Osteoblast (primary cell): ENCODE measurements around the gene GFPT2. TPM values are rescaled to one million over a fixed set of nuclear protein-coding genes. Genes with fewer than 3 reads are reported as not detected.

Experiments
- DNase-seq: peaks from one replicate; pipeline ENCODE4 v3.0.0; 2011; ENCODE audit warnings: low spot score, mixed read lengths; ENCODE audit not compliant: insufficient read length; ENCODE audit errors: missing footprints
- H2AFZ ChIP-seq: 2 replicates; pipeline ENCODE4 v1.6.0; 2011; ENCODE audit warnings: mild to moderate bottlenecking, low read length
- H3K27ac ChIP-seq: 2 replicates; pipeline ENCODE4 v1.5.1; 2011; ENCODE audit warnings: mild to moderate bottlenecking, low read depth, low read length, moderate library complexity
- H3K27me3 ChIP-seq: 2 replicates; pipeline ENCODE4 v1.6.0; 2012; ENCODE audit warnings: mild to moderate bottlenecking, control low read depth, inconsistent platforms, low read length, moderate library complexity; ENCODE audit not compliant: insufficient read depth
- H3K36me3 ChIP-seq: 2 replicates; pipeline ENCODE4 v1.5.1; 2011; ENCODE audit warnings: mild to moderate bottlenecking, low read length, control low read depth, moderate library complexity; ENCODE audit not compliant: insufficient read depth
- H3K4me1 ChIP-seq: 2 replicates; pipeline ENCODE4 v1.5.1; 2011; ENCODE audit warnings: mild to moderate bottlenecking, low read length, control low read depth, moderate library complexity; ENCODE audit not compliant: insufficient read depth
- H3K4me2 ChIP-seq: 2 replicates; pipeline ENCODE4 v1.6.0; 2011; ENCODE audit warnings: mild to moderate bottlenecking, low read length; ENCODE audit not compliant: insufficient read depth
- H3K4me3 ChIP-seq: fragments of 200-600 bp; sonication (generic); 3 replicates; pipeline ENCODE4 v1.5.1; 2012; ENCODE audit warnings: mild to moderate bottlenecking, low read length, inconsistent platforms; ENCODE audit not compliant: insufficient read depth
- H3K79me2 ChIP-seq: 2 replicates; pipeline ENCODE4 v1.6.0; 2012; ENCODE audit warnings: mild to moderate bottlenecking, low read length, control low read depth, inconsistent platforms; ENCODE audit not compliant: insufficient read depth
- H3K9me3 ChIP-seq: 2 replicates; pipeline ENCODE4 v1.5.1; 2011; ENCODE audit warnings: low read depth, low read length, control low read depth
- H4K20me1 ChIP-seq: 2 replicates; pipeline ENCODE4 v1.6.0; 2012; ENCODE audit warnings: mild to moderate bottlenecking, low read length, control low read depth; ENCODE audit not compliant: insufficient read depth
- CTCF ChIP-seq: IDR thresholded peaks from 2 replicates; pipeline ENCODE4 v1.5.1; 2011; ENCODE audit warnings: mild to moderate bottlenecking, low read depth, low read length, moderate library complexity; ENCODE audit errors: extremely low read depth
- total RNA-seq: library from RNA; depleted of rRNA; stranded (reverse); fragments of >200 nt; gene quantifications from 2 replicates; pipeline ENCODE4 v1.2.3, GENCODE V29; 2012

The GFPT2 gene
- total RNA-seq, 1 donor = 30.4 TPM

- peaks cover 42% of the 10 kb centered on the region for H3K79me2 ChIP-seq
- peak within 1 kb of the TSS; percentile 85 for H3K4me3 ChIP-seq
- H3K9me3 ChIP-seq = no peaks in the 10 kb centered on the region
- H3K4me2 ChIP-seq = peak within 1 kb of the TSS; percentile 91
- H3K36me3 ChIP-seq = no peaks in the 10 kb centered on the region
- H3K27ac ChIP-seq = peak within 1 kb of the TSS; percentile 28
- DNase-seq = peak; percentile 99
- H4K20me1 ChIP-seq = peaks cover 20% of the 10 kb centered on the region
- no peaks in the 10 kb centered on the region for H3K27me3 ChIP-seq
- peak within 1 kb of the TSS; percentile 90 for H2AFZ ChIP-seq
- no peak for TF ChIP-seq CTCF
- H3K4me1 ChIP-seq = peaks cover 16% of the 10 kb centered on the region
Observed at GRCh38 chr5:180291943-180292831, 60.9 kb downstream of the GFPT2 start, which contains the start of gene MAPK9. Gene MAPK9 (minus strand): TSS chr5:180292083. CDS start chr5:180280561, 11,522 bp downstream.

GRCh38 chr5:180291234-180291940 lies 61.7 kb downstream of the GFPT2 start:
- no peak overlapping the region for H3K27ac ChIP-seq
- no peaks in the 10 kb centered on the region for H3K36me3 ChIP-seq
- H3K4me2 ChIP-seq = peak overlapping the region; percentile 91
- no peak for TF ChIP-seq CTCF
- H3K4me1 ChIP-seq = peaks cover 16% of the 10 kb centered on the region
- peak; percentile 37 for DNase-seq
- H3K79me2 ChIP-seq = peaks cover 50% of the 10 kb centered on the region
- no peaks in the 10 kb centered on the region for H3K9me3 ChIP-seq
- peaks cover 25% of the 10 kb centered on the region for H4K20me1 ChIP-seq
- H3K4me3 ChIP-seq = peak overlapping the region; percentile 85
- peak overlapping the region; percentile 84 for H2AFZ ChIP-seq
- no peaks in the 10 kb centered on the region for H3K27me3 ChIP-seq

- peak overlapping the region; percentile 15 for H2AFZ ChIP-seq
- H3K4me3 ChIP-seq = peak overlapping the region; percentile 85
- H3K27me3 ChIP-seq = no peaks in the 10 kb centered on the region
- TF ChIP-seq CTCF = no peak
- DNase-seq = no peak
- no peaks in the 10 kb centered on the region for H3K9me3 ChIP-seq
- peaks cover 25% of the 10 kb centered on the region for H4K20me1 ChIP-seq
- H3K36me3 ChIP-seq = no peaks in the 10 kb centered on the region
- H3K27ac ChIP-seq = no peak overlapping the region
- peak overlapping the region; percentile 91 for H3K4me2 ChIP-seq
- H3K79me2 ChIP-seq = peaks cover 52% of the 10 kb centered on the region
- H3K4me1 ChIP-seq = peaks cover 16% of the 10 kb centered on the region
Observed at GRCh38 chr5:180290568-180291233, 62.4 kb downstream of the GFPT2 start.
